ENCODE data around the gene SEMA4D. TPM values are rescaled to one million over a fixed set of nuclear protein-coding genes. Genes with fewer than 3 reads are reported as not detected.

The SEMA4D gene
- total RNA-seq, 4 donors from 2014 or later: 23.6 to 77.0 (median 41.3) TPM

DNA sequence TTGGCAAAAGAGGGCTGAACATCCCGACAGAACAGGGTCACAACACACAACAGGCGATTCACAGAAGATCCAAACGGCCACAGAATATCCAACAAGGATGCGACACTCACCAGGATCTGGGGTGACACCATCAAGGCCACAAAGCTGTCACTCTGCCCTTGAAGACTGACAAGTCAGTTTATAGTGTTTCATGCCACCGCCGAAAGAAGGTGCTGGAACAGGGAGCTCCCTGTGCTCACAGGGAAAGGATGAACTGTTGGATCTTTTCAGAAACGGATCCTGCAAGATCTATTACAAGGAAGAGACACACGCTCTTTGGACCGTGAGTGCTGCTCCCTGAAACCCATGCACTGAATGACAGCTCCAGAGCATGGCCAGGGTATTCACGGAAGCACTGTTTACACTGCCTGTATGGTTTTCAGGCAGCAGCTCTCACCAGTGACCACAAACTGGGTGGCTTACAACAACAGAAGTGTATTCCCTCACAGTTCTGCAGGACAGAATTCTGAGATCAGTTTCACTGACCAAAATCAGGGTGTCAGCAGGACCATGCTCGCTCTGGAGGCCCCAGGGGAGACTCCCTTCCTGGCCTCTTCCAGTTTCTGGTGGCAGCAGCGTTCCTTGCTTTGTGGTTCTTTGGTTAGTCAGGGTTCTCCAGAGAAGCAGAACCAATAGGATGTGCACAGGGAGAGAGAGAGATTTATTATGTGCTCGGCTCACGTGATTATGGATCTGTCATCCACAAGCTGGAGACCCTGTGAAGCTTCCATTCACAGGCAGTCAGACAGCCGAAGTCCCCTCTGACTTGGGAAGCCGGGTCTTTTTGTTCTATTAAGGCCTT lies 52.8 kb downstream of the SEMA4D start:
- in situ Hi-C loops (cut with MboI; ENCODE audit: low sequenced_read_pairs in 4 of 4): no loop called here
- no peak for TF ChIP-seq POLR2A (IDR thresholded peaks at IDR 0.05)
- TF ChIP-seq, protein P1, sequence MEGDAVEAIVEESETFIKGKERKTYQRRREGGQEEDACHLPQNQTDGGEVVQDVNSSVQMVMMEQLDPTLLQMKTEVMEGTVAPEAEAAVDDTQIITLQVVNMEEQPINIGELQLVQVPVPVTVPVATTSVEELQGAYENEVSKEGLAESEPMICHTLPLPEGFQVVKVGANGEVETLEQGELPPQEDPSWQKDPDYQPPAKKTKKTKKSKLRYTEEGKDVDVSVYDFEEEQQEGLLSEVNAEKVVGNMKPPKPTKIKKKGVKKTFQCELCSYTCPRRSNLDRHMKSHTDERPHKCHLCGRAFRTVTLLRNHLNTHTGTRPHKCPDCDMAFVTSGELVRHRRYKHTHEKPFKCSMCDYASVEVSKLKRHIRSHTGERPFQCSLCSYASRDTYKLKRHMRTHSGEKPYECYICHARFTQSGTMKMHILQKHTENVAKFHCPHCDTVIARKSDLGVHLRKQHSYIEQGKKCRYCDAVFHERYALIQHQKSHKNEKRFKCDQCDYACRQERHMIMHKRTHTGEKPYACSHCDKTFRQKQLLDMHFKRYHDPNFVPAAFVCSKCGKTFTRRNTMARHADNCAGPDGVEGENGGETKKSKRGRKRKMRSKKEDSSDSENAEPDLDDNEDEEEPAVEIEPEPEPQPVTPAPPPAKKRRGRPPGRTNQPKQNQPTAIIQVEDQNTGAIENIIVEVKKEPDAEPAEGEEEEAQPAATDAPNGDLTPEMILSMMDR (IDR thresholded peaks at IDR 0.05 in 4 of 5, conservative IDR thresholded peaks at IDR 0.05 in 1 of 5): no peak
- intact Hi-C loops (cut with DNase I; ENCODE audit: low total_unique reads): no loop called here
- no peak overlapping the region for H3K4me3 ChIP-seq
- peak overlapping the region; percentile 34 to 46 (median 40) for H3K27ac ChIP-seq
- peaks cover 42 to 44% of the 10 kb centered on the region in 2 donors for H3K4me1 ChIP-seq
- ATAC-seq: no peak
- H3K27me3 ChIP-seq: no peaks in the 10 kb centered on the region
- no peaks in the 10 kb centered on the region for H3K9me3 ChIP-seq
- DNase-seq: no peak
- no peaks in the 10 kb centered on the region for H3K36me3 ChIP-seq

GRCh38 chr9:89444274-89444673 lies 53.6 kb downstream of the SEMA4D start:
- DNase-seq (no peak), ATAC-seq (no peak)

GRCh38 chr9:89442981-89443814 lies 54.7 kb downstream of the SEMA4D start:
- DNase-seq: no peak
- no peak for ATAC-seq
- intact Hi-C loops (cut with DNase I; ENCODE audit: low total_unique reads) (no loop called here), in situ Hi-C loops (cut with MboI; ENCODE audit: low sequenced_read_pairs in 4 of 4) (no loop called here)
- Histone ChIP-seq H3K4me3 (no peak overlapping the region), H3K27me3 (no peaks in the 10 kb centered on the region), H3K36me3 (no peaks in the 10 kb centered on the region), H3K9me3 (no peaks in the 10 kb centered on the region), H3K27ac (peak overlapping the region in 3 of 4 donors; percentile 0 to 88 (median 85)), H3K4me1 (peaks cover 47 to 53% of the 10 kb centered on the region in 2 donors)
- TF ChIP-seq, protein P1 (IDR thresholded peaks at IDR 0.05 in 4 of 5, conservative IDR thresholded peaks at IDR 0.05 in 1 of 5): no peak
- no peak for TF ChIP-seq POLR2A (IDR thresholded peaks at IDR 0.05)

More at GRCh38 chr9:89444274-89444673, 53.6 kb downstream of the SEMA4D start:
- Histone ChIP-seq H3K36me3 (no peaks in the 10 kb centered on the region), H3K4me3 (no peak overlapping the region), H3K9me3 (no peaks in the 10 kb centered on the region), H3K27ac (peak overlapping the region in 1 of 4 donors; percentile 85), H3K27me3 (no peaks in the 10 kb centered on the region), H3K4me1 (peaks cover 47 to 52% of the 10 kb centered on the region in 2 donors)
- TF ChIP-seq, protein P1 (IDR thresholded peaks at IDR 0.05 in 4 of 5, conservative IDR thresholded peaks at IDR 0.05 in 1 of 5): no peak
- no peak for TF ChIP-seq POLR2A (IDR thresholded peaks at IDR 0.05)
- intact Hi-C loops (cut with DNase I; ENCODE audit: low total_unique reads): no loop called here
- in situ Hi-C loops (cut with MboI; ENCODE audit: low sequenced_read_pairs in 4 of 4): no loop called here

DNA sequence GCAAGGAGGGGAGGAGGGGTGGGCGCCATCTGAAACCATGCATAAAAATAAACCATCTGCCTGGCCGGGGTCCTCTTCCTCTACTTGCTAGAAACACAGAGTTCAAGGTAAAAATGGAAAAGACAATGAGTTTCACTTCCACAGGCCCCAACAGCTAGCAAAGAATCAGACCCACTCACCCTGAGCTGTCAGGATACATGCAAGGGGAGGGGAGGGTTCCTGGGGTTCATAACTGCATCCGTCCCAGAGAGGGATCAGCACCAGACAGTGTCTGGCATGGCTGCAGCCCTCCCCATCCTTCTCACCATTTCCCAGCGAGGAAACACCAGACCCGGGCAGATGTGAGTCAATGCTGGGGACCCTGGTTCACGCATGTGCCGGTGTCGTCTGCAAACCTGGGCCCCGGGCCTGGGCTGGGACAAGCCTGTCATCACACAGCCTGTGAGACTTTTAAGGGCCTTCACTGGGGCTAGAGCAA lies 55.4 kb downstream of the SEMA4D start:
- no peak for DNase-seq
- TF ChIP-seq, protein P1 (IDR thresholded peaks at IDR 0.05 in 4 of 5, conservative IDR thresholded peaks at IDR 0.05 in 1 of 5): no peak
- TF ChIP-seq POLR2A (IDR thresholded peaks at IDR 0.05): no peak
- H3K27ac ChIP-seq: peak overlapping the region in 3 of 4 donors; percentile 0 to 88 (median 85)
- H3K36me3 ChIP-seq: no peaks in the 10 kb centered on the region
- intact Hi-C loops (cut with DNase I; ENCODE audit: low total_unique reads): no loop called here
- no peaks in the 10 kb centered on the region for H3K9me3 ChIP-seq
- H3K27me3 ChIP-seq: no peaks in the 10 kb centered on the region
- no peak overlapping the region for H3K4me3 ChIP-seq
- in situ Hi-C loops (cut with MboI; ENCODE audit: low sequenced_read_pairs in 4 of 4): no loop called here
- ATAC-seq: no peak
- H3K4me1 ChIP-seq: peaks cover 47 to 53% of the 10 kb centered on the region in 2 donors

Data from gastrocnemius medialis (tissue), 4 donors.